Skeletal muscle satellite cell (primary cell): ENCODE measurements around the gene SFXN1.

Experiments used
- H3K27me3 ChIP-seq: 2 replicates; pipeline ENCODE4 v1.7.0; 2013; ENCODE audit warnings: low read length; ENCODE audit not compliant: control insufficient read depth, insufficient read depth
- H3K36me3 ChIP-seq: 2 replicates; pipeline ENCODE4 v1.7.0; 2013; ENCODE audit warnings: mild to moderate bottlenecking, control low read depth, low read length; ENCODE audit not compliant: insufficient read depth
- H3K4me1 ChIP-seq: 2 replicates; pipeline ENCODE4 v1.7.0; 2013; ENCODE audit warnings: low read length; ENCODE audit not compliant: control insufficient read depth, insufficient read depth
- H3K4me2 ChIP-seq: 2 replicates; pipeline ENCODE4 v1.7.0; 2013; ENCODE audit warnings: mild to moderate bottlenecking, low read length
- H3K4me3 ChIP-seq: 2 replicates; pipeline ENCODE4 v1.7.0; 2013; ENCODE audit warnings: low read length
- H3K9ac ChIP-seq: 2 replicates; pipeline ENCODE4 v1.7.0; 2013; ENCODE audit warnings: mild to moderate bottlenecking, low read depth, low read length, moderate library complexity
- H3K9me3 ChIP-seq: replicated peaks from 2 replicates; pipeline ENCODE4 v1.7.0; 2013; ENCODE audit warnings: mild to moderate bottlenecking, control low read depth, low read length

The SFXN1 gene

GRCh38 chr5:175508896-175509295 lies 30.5 kb downstream of the SFXN1 start:
- Histone ChIP-seq H3K4me1 (no peaks in the 10 kb centered on the region), H3K4me2 (no peak overlapping the region), H3K4me3 (no peak overlapping the region), H3K9ac (no peak overlapping the region), H3K9me3 (no peaks in the 10 kb centered on the region), H3K36me3 (peaks cover 49% of the 10 kb centered on the region), H3K27me3 (no peaks in the 10 kb centered on the region)

- no peak overlapping the region for H3K9ac ChIP-seq
- H3K36me3 ChIP-seq, result peaks cover 74% of the 10 kb centered on the region
- no peaks in the 10 kb centered on the region for H3K27me3 ChIP-seq
- no peaks in the 10 kb centered on the region for H3K4me1 ChIP-seq
- no peaks in the 10 kb centered on the region for H3K9me3 ChIP-seq
- no peak overlapping the region for H3K4me2 ChIP-seq
- H3K4me3 ChIP-seq, result no peak overlapping the region
Measured at GRCh38 chr5:175513297-175513696, 34.9 kb downstream of the SFXN1 start.

GRCh38 chr5:175513726-175514125 lies 35.4 kb downstream of the SFXN1 start:
- Histone ChIP-seq H3K4me1 (no peaks in the 10 kb centered on the region), H3K9ac (no peak overlapping the region), H3K4me2 (no peak overlapping the region), H3K9me3 (no peaks in the 10 kb centered on the region), H3K4me3 (no peak overlapping the region), H3K36me3 (peaks cover 78% of the 10 kb centered on the region), H3K27me3 (no peaks in the 10 kb centered on the region)

GRCh38 chr5:175516933-175517823 lies 38.8 kb downstream of the SFXN1 start:
- H3K36me3 ChIP-seq, result peaks cover 74% of the 10 kb centered on the region
- no peaks in the 10 kb centered on the region for H3K4me1 ChIP-seq

GRCh38 chr5:175517824-175518450 lies 39.6 kb downstream of the SFXN1 start:
- Histone ChIP-seq H3K9ac (no peak overlapping the region), H3K4me1 (no peaks in the 10 kb centered on the region), H3K27me3 (no peaks in the 10 kb centered on the region), H3K36me3 (peaks cover 76% of the 10 kb centered on the region), H3K4me3 (no peak overlapping the region), H3K4me2 (no peak overlapping the region), H3K9me3 (no peaks in the 10 kb centered on the region)

More at GRCh38 chr5:175516933-175517823, 38.8 kb downstream of the SFXN1 start:
- no peak overlapping the region for H3K9ac ChIP-seq
- no peaks in the 10 kb centered on the region for H3K9me3 ChIP-seq
- no peak overlapping the region for H3K4me2 ChIP-seq
- no peaks in the 10 kb centered on the region for H3K27me3 ChIP-seq
- H3K4me3 ChIP-seq, result no peak overlapping the region

GRCh38 chr5:175519006-175519405 lies 40.6 kb downstream of the SFXN1 start:
- Histone ChIP-seq H3K4me1 (no peaks in the 10 kb centered on the region), H3K4me2 (no peak overlapping the region), H3K27me3 (no peaks in the 10 kb centered on the region), H3K4me3 (no peak overlapping the region), H3K9ac (no peak overlapping the region), H3K36me3 (peaks cover 74% of the 10 kb centered on the region), H3K9me3 (no peaks in the 10 kb centered on the region)

- Histone ChIP-seq H3K27me3 (no peaks in the 10 kb centered on the region), H3K4me3 (no peak overlapping the region), H3K9ac (no peak overlapping the region), H3K4me2 (no peak overlapping the region), H3K36me3 (peaks cover 68% of the 10 kb centered on the region), H3K4me1 (no peaks in the 10 kb centered on the region), H3K9me3 (no peaks in the 10 kb centered on the region)
Measured at GRCh38 chr5:175520321-175520720, 42.0 kb downstream of the SFXN1 start.

GRCh38 chr5:175520873-175521272 lies 42.5 kb downstream of the SFXN1 start:
- Histone ChIP-seq H3K4me2 (no peak overlapping the region), H3K27me3 (no peaks in the 10 kb centered on the region), H3K4me1 (no peaks in the 10 kb centered on the region), H3K36me3 (peaks cover 70% of the 10 kb centered on the region), H3K9ac (no peak overlapping the region), H3K9me3 (no peaks in the 10 kb centered on the region), H3K4me3 (no peak overlapping the region)

- H3K9me3 ChIP-seq, result no peaks in the 10 kb centered on the region
- no peak overlapping the region for H3K4me3 ChIP-seq
- no peak overlapping the region for H3K9ac ChIP-seq
- H3K4me2 ChIP-seq, result no peak overlapping the region
- H3K4me1 ChIP-seq, result no peaks in the 10 kb centered on the region
- no peaks in the 10 kb centered on the region for H3K27me3 ChIP-seq
- H3K36me3 ChIP-seq, result peaks cover 74% of the 10 kb centered on the region
Measured at GRCh38 chr5:175521313-175521833, 43.0 kb downstream of the SFXN1 start.

GRCh38 chr5:175523292-175523691 lies 44.9 kb downstream of the SFXN1 start:
- no peaks in the 10 kb centered on the region for H3K27me3 ChIP-seq
- H3K4me3 ChIP-seq, result no peak overlapping the region
- no peak overlapping the region for H3K9ac ChIP-seq
- H3K9me3 ChIP-seq, result no peaks in the 10 kb centered on the region
- peaks cover 69% of the 10 kb centered on the region for H3K36me3 ChIP-seq
- H3K4me2 ChIP-seq, result no peak overlapping the region
- no peaks in the 10 kb centered on the region for H3K4me1 ChIP-seq

GRCh38 chr5:175524211-175524610 lies 45.9 kb downstream of the SFXN1 start:
- Histone ChIP-seq H3K36me3 (peaks cover 64% of the 10 kb centered on the region), H3K9ac (no peak overlapping the region), H3K4me1 (no peaks in the 10 kb centered on the region), H3K9me3 (no peaks in the 10 kb centered on the region), H3K4me3 (no peak overlapping the region), H3K4me2 (no peak overlapping the region), H3K27me3 (no peaks in the 10 kb centered on the region)
